Vagina (tissue), 2 donors: ENCODE data around the gene POU6F2. TPM values are rescaled to one million over a fixed set of nuclear protein-coding genes. Genes with fewer than 3 reads are reported as not detected.

Experiments
- DNase-seq, 2 donors: peaks; one replicate each; pipeline ENCODE4 v3.0.0-alpha.2; 2017; ENCODE audit errors: extremely low spot score in 2 of 2
- H3K27ac ChIP-seq: fragments of 200-600 bp; sonication (generic); one replicate; pipeline ENCODE4 v1.5.1; 2019
- H3K27me3 ChIP-seq: fragments of 200-600 bp; sonication (generic); one replicate; pipeline ENCODE4 v1.5.1; 2019
- H3K36me3 ChIP-seq, 2 donors: fragments of 200-600 bp; sonication (generic); one replicate each; pipeline ENCODE4 v1.5.1; 2017 to 2019
- H3K4me1 ChIP-seq: fragments of 200-600 bp; sonication (generic); one replicate; pipeline ENCODE4 v1.5.1; 2019
- H3K4me3 ChIP-seq, 2 donors: fragments of 200-600 bp; sonication (generic); 1 replicate in 1 of 2; 2 replicates in 1 of 2; pipeline ENCODE4 v1.5.1; 2016 to 2019
- H3K9me3 ChIP-seq: fragments of 200-600 bp; sonication (generic); one replicate; pipeline ENCODE4 v1.5.1; 2019
- CTCF ChIP-seq, 3 experiments: fragments of 450-650 bp in 2 of 3; fragments of 200-600 bp in 1 of 3; sonication (generic) in 1 of 3; IDR thresholded peaks; one replicate each; pipeline ENCODE4 v1.5.1; 2017 to 2019; ENCODE audit warnings: antibody characterized with exemption in 3 of 3, mild to moderate bottlenecking in 2 of 3, moderate library complexity in 2 of 3
- POLR2A ChIP-seq, 2 donors: fragments of 450-650 bp; IDR thresholded peaks; one replicate each; pipeline ENCODE4 v1.6.1; 2017; ENCODE audit warnings: antibody characterized with exemption in 2 of 2, mild to moderate bottlenecking in 2 of 2, moderate library complexity in 2 of 2
- POLR2AphosphoS5 ChIP-seq, 2 donors: sonication (generic); formaldehyde crosslinking; IDR thresholded peaks; one replicate each; pipeline ENCODE4 v1.9.0; 2017; ENCODE audit warnings: antibody characterized with exemption in 2 of 2, mild to moderate bottlenecking in 2 of 2, low read depth in 1 of 2; ENCODE audit not compliant: insufficient read depth in 1 of 2
- intact Hi-C: fragments of 100-400 bp; cut with DNase I; formaldehyde crosslinking; loops from one replicate; pipeline ENCODE4 v1.15.1; 2023
- total RNA-seq: library from RNA; depleted of rRNA; stranded (reverse); fragments of >200 nt; gene quantifications from one replicate; pipeline ENCODE4 v1.2.3, GENCODE V29; 2016

Gene POU6F2
- total RNA-seq, 1 donor from 2014 or later, result not detected

DNA sequence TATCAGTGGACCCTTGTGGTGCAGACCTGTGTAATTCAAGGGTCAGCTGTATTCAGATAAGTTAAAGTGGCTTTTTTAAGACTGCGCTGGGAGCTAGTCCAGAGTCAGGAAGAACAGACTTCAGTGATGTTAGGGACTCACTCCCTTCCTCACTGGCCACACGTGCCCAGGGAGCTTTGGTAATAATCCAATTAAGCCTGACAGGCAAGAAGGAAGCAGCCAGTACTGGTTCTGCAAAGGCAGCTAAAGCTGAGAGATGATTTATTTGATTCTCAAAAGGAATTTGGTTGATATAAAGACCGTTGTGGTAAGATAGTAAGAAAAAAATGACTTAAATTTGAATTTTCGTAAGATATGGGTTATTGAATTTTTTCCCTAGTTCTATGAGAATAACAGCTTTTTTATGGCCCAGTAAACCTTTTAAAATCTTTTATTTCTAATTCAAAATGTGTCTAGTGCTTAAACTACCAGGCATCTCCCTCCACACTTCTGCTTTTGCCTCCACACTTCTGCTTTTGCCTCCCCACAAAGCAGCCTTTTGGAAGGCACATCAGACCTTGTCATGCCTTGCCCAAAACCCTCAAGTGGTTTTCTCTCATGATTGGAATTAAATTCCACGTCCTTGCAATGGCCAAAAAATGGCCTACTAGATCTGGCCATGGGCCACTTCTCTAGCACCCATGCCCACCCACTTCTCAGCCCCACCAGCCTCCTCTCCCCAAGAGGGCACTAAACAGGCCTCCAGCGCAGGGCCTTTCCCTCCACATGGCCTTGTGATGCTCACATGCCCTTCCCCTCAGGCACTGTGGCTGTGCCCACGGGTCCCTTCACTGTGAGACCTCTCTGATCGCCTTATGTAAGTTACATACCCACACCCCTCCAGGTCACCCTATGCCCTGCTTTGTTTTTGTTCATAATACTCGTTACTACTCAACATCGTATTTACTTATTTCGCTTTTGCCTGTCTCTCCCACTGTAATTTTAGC lies 92.5 kb downstream of the POU6F2 start:
- DNase-seq, result no peak
- TF ChIP-seq POLR2A (IDR thresholded peaks at IDR 0.05) (no peak), POLR2AphosphoS5 (IDR thresholded peaks at IDR 0.05; ENCODE audit: insufficient read depth in 1 of 2, low read depth in 1 of 2) (no peak), CTCF (IDR thresholded peaks at IDR 0.05) (no peak)
- Histone ChIP-seq H3K4me3 (no peak overlapping the region), H3K36me3 (no peaks in the 10 kb centered on the region), H3K27me3 (no peaks in the 10 kb centered on the region), H3K9me3 (no peaks in the 10 kb centered on the region), H3K27ac (no peak overlapping the region), H3K4me1 (no peaks in the 10 kb centered on the region)
- intact Hi-C loops, result no loop called here

- no peaks in the 10 kb centered on the region for H3K9me3 ChIP-seq
- no peak for TF ChIP-seq CTCF (IDR thresholded peaks at IDR 0.05)
- TF ChIP-seq POLR2A (IDR thresholded peaks at IDR 0.05), result no peak
- no peak for TF ChIP-seq POLR2AphosphoS5 (IDR thresholded peaks at IDR 0.05; ENCODE audit: insufficient read depth in 1 of 2, low read depth in 1 of 2)
Measured at GRCh38 chr7:39071116-39071515, 93.4 kb downstream of the POU6F2 start.

GRCh38 chr7:39073432-39073831 lies 95.7 kb downstream of the POU6F2 start:
- Histone ChIP-seq H3K9me3 (no peaks in the 10 kb centered on the region), H3K27me3 (no peaks in the 10 kb centered on the region), H3K4me3 (no peak overlapping the region), H3K4me1 (no peaks in the 10 kb centered on the region), H3K36me3 (no peaks in the 10 kb centered on the region), H3K27ac (no peak overlapping the region)
- intact Hi-C loops, result no loop called here
- no peak for DNase-seq
- TF ChIP-seq POLR2AphosphoS5 (IDR thresholded peaks at IDR 0.05; ENCODE audit: insufficient read depth in 1 of 2, low read depth in 1 of 2) (no peak), POLR2A (IDR thresholded peaks at IDR 0.05) (no peak), CTCF (IDR thresholded peaks at IDR 0.05) (no peak)

More at GRCh38 chr7:39071116-39071515, 93.4 kb downstream of the POU6F2 start:
- no peaks in the 10 kb centered on the region for H3K4me1 ChIP-seq
- no peak for DNase-seq
- intact Hi-C loops, result no loop called here
- H3K27me3 ChIP-seq, result no peaks in the 10 kb centered on the region
- no peak overlapping the region for H3K4me3 ChIP-seq
- H3K36me3 ChIP-seq, result no peaks in the 10 kb centered on the region
- H3K27ac ChIP-seq, result no peak overlapping the region

DNA sequence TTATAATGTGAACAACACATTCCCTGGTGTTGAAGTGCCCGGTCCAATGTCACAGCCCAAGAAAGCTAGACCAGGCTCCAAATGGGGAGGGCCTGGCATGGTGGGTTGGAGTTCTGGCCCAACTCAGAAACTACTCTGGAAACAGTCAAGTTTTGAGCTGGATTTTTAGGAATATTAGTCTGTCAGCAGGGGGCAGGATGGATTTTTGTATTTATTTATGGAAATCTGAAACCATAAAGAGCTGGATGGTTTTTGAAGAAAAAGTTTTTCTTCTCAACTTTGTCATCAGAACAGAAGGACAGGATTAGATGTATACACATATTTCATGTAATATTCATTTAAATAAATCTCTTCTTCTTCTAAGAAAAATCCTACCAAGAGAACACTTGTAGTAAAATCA lies 97.5 kb downstream of the POU6F2 start:
- Histone ChIP-seq H3K27me3 (no peaks in the 10 kb centered on the region), H3K36me3 (no peaks in the 10 kb centered on the region), H3K4me1 (no peaks in the 10 kb centered on the region), H3K4me3 (no peak overlapping the region), H3K27ac (no peak overlapping the region), H3K9me3 (no peaks in the 10 kb centered on the region)
- intact Hi-C loops, result no loop called here
- no peak for TF ChIP-seq CTCF (IDR thresholded peaks at IDR 0.05)
- TF ChIP-seq POLR2A (IDR thresholded peaks at IDR 0.05), result no peak
- no peak for TF ChIP-seq POLR2AphosphoS5 (IDR thresholded peaks at IDR 0.05; ENCODE audit: insufficient read depth in 1 of 2, low read depth in 1 of 2)
- no peak for DNase-seq

GRCh38 chr7:39083781-39084180 lies 106.1 kb downstream of the POU6F2 start:
- no peaks in the 10 kb centered on the region for H3K9me3 ChIP-seq
- intact Hi-C loops, result no loop called here
- H3K27me3 ChIP-seq, result no peaks in the 10 kb centered on the region

More at GRCh38 chr7:39083781-39084180, 106.1 kb downstream of the POU6F2 start:
- Histone ChIP-seq H3K4me1 (no peaks in the 10 kb centered on the region), H3K4me3 (no peak overlapping the region), H3K36me3 (no peaks in the 10 kb centered on the region), H3K27ac (no peak overlapping the region)
- DNase-seq, result no peak
- TF ChIP-seq CTCF (IDR thresholded peaks at IDR 0.05) (no peak), POLR2A (IDR thresholded peaks at IDR 0.05) (no peak), POLR2AphosphoS5 (IDR thresholded peaks at IDR 0.05; ENCODE audit: insufficient read depth in 1 of 2, low read depth in 1 of 2) (no peak)
